Measurements from ENCODE around the gene TMEM255B. TPM values are rescaled to one million over a fixed set of nuclear protein-coding genes. Genes with fewer than 3 reads are reported as not detected.

Gene TMEM255B
- total RNA-seq, 1 donor from 2014 or later = 2.2 TPM

GRCh38 chr13:113843864-113844556 is 85.0 kb downstream of the TMEM255B start:
- Mint-ChIP-seq H3K27me3 (ENCODE audit: low read depth) (peaks cover 5% of the 10 kb centered on the region), H3K4me3 (ENCODE audit: low read depth) (no peak overlapping the region), H3K4me1 (ENCODE audit: low read depth) (peaks cover 19% of the 10 kb centered on the region), H3K36me3 (ENCODE audit: low read depth) (no peaks in the 10 kb centered on the region), H3K27ac (no peak overlapping the region), H3K9me3 (peaks cover 11% of the 10 kb centered on the region)
- intact Hi-C loops (cut with micrococcal nuclease) = no loop called here
- DNase-seq (ENCODE audit: low spot score) = no peak

GRCh38 chr13:113845055-113845454 is 86.0 kb downstream of the TMEM255B start:
- no peak overlapping the region for H3K4me3 Mint-ChIP-seq (ENCODE audit: low read depth)
- H3K4me1 Mint-ChIP-seq (ENCODE audit: low read depth) = peaks cover 19% of the 10 kb centered on the region

GRCh38 chr13:113845723-113846635 is 87.0 kb downstream of the TMEM255B start:
- Mint-ChIP-seq H3K4me1 (ENCODE audit: low read depth) (peaks cover 19% of the 10 kb centered on the region), H3K4me3 (ENCODE audit: low read depth) (no peak overlapping the region), H3K36me3 (ENCODE audit: low read depth) (no peaks in the 10 kb centered on the region), H3K27me3 (ENCODE audit: low read depth) (peaks cover 6% of the 10 kb centered on the region), H3K27ac (no peak overlapping the region), H3K9me3 (peaks cover 11% of the 10 kb centered on the region)
- no peak for DNase-seq (ENCODE audit: low spot score)
- intact Hi-C loops (cut with micrococcal nuclease) = no loop called here

More at GRCh38 chr13:113845055-113845454, 86.0 kb downstream of the TMEM255B start:
- Mint-ChIP-seq H3K36me3 (ENCODE audit: low read depth) (no peaks in the 10 kb centered on the region), H3K27me3 (ENCODE audit: low read depth) (peaks cover 6% of the 10 kb centered on the region), H3K27ac (no peak overlapping the region), H3K9me3 (peaks cover 11% of the 10 kb centered on the region)
- intact Hi-C loops (cut with micrococcal nuclease) = no loop called here
- no peak for DNase-seq (ENCODE audit: low spot score)

GRCh38 chr13:113846636-113847318 is 87.8 kb downstream of the TMEM255B start:
- no peak overlapping the region for H3K27ac Mint-ChIP-seq
- intact Hi-C loops (cut with micrococcal nuclease) = no loop called here
- no peak overlapping the region for H3K4me3 Mint-ChIP-seq (ENCODE audit: low read depth)
- H3K4me1 Mint-ChIP-seq (ENCODE audit: low read depth) = peaks cover 17% of the 10 kb centered on the region
- DNase-seq (ENCODE audit: low spot score) = no peak
- H3K9me3 Mint-ChIP-seq = peaks cover 4% of the 10 kb centered on the region
- H3K27me3 Mint-ChIP-seq (ENCODE audit: low read depth) = peaks cover 6% of the 10 kb centered on the region
- H3K36me3 Mint-ChIP-seq (ENCODE audit: low read depth) = no peaks in the 10 kb centered on the region

GRCh38 chr13:113848020-113848419 is 89.0 kb downstream of the TMEM255B start:
- no peak overlapping the region for H3K4me3 Mint-ChIP-seq (ENCODE audit: low read depth)
- H3K9me3 Mint-ChIP-seq = no peaks in the 10 kb centered on the region
- intact Hi-C loops (cut with micrococcal nuclease) = no loop called here
- peaks cover 6% of the 10 kb centered on the region for H3K27me3 Mint-ChIP-seq (ENCODE audit: low read depth)
- no peak for DNase-seq (ENCODE audit: low spot score)
- no peaks in the 10 kb centered on the region for H3K36me3 Mint-ChIP-seq (ENCODE audit: low read depth)
- no peak overlapping the region for H3K27ac Mint-ChIP-seq
- peaks cover 14% of the 10 kb centered on the region for H3K4me1 Mint-ChIP-seq (ENCODE audit: low read depth)

GRCh38 chr13:113848431-113849260 is 89.6 kb downstream of the TMEM255B start:
- intact Hi-C loops (cut with micrococcal nuclease) = no loop called here
- H3K4me1 Mint-ChIP-seq (ENCODE audit: low read depth) = peaks cover 14% of the 10 kb centered on the region
- DNase-seq (ENCODE audit: low spot score) = no peak

GRCh38 chr13:113849546-113849945 is 90.5 kb downstream of the TMEM255B start:
- Mint-ChIP-seq H3K27me3 (ENCODE audit: low read depth) (peaks cover 12% of the 10 kb centered on the region), H3K9me3 (no peaks in the 10 kb centered on the region), H3K27ac (no peak overlapping the region), H3K4me1 (ENCODE audit: low read depth) (peaks cover 13% of the 10 kb centered on the region), H3K4me3 (ENCODE audit: low read depth) (no peak overlapping the region), H3K36me3 (ENCODE audit: low read depth) (no peaks in the 10 kb centered on the region)
- no peak for DNase-seq (ENCODE audit: low spot score)
- intact Hi-C loops (cut with micrococcal nuclease) = no loop called here

More at GRCh38 chr13:113848431-113849260, 89.6 kb downstream of the TMEM255B start:
- H3K36me3 Mint-ChIP-seq (ENCODE audit: low read depth) = no peaks in the 10 kb centered on the region
- no peak overlapping the region for H3K4me3 Mint-ChIP-seq (ENCODE audit: low read depth)
- peaks cover 7% of the 10 kb centered on the region for H3K27me3 Mint-ChIP-seq (ENCODE audit: low read depth)
- no peak overlapping the region for H3K27ac Mint-ChIP-seq
- no peaks in the 10 kb centered on the region for H3K9me3 Mint-ChIP-seq

GRCh38 chr13:113849981-113850721 is 91.1 kb downstream of the TMEM255B start:
- Mint-ChIP-seq H3K4me3 (ENCODE audit: low read depth) (no peak overlapping the region), H3K9me3 (no peaks in the 10 kb centered on the region), H3K27me3 (ENCODE audit: low read depth) (peaks cover 14% of the 10 kb centered on the region), H3K27ac (no peak overlapping the region), H3K4me1 (ENCODE audit: low read depth) (peaks cover 16% of the 10 kb centered on the region), H3K36me3 (ENCODE audit: low read depth) (no peaks in the 10 kb centered on the region)
- no peak for DNase-seq (ENCODE audit: low spot score)
- intact Hi-C loops (cut with micrococcal nuclease) = no loop called here

GRCh38 chr13:113850722-113851479 is 91.9 kb downstream of the TMEM255B start:
- peaks cover 9% of the 10 kb centered on the region for H3K4me1 Mint-ChIP-seq (ENCODE audit: low read depth)
- H3K36me3 Mint-ChIP-seq (ENCODE audit: low read depth) = no peaks in the 10 kb centered on the region
- no peak overlapping the region for H3K4me3 Mint-ChIP-seq (ENCODE audit: low read depth)
- H3K9me3 Mint-ChIP-seq = no peaks in the 10 kb centered on the region
- DNase-seq (ENCODE audit: low spot score) = no peak
- H3K27me3 Mint-ChIP-seq (ENCODE audit: low read depth) = peaks cover 11% of the 10 kb centered on the region
- H3K27ac Mint-ChIP-seq = no peak overlapping the region
- intact Hi-C loops (cut with micrococcal nuclease) = no loop called here

- no peak overlapping the region for H3K4me3 Mint-ChIP-seq (ENCODE audit: low read depth)
- H3K27ac Mint-ChIP-seq = no peak overlapping the region
- intact Hi-C loops (cut with micrococcal nuclease) = no loop called here
- H3K9me3 Mint-ChIP-seq = no peaks in the 10 kb centered on the region
- H3K36me3 Mint-ChIP-seq (ENCODE audit: low read depth) = no peaks in the 10 kb centered on the region
- peaks cover 11% of the 10 kb centered on the region for H3K27me3 Mint-ChIP-seq (ENCODE audit: low read depth)
- no peak for DNase-seq (ENCODE audit: low spot score)
- H3K4me1 Mint-ChIP-seq (ENCODE audit: low read depth) = peaks cover 6% of the 10 kb centered on the region
These were observed 92.4 kb downstream of the TMEM255B start for GRCh38 chr13:113851480-113851803.

- H3K9me3 Mint-ChIP-seq = no peaks in the 10 kb centered on the region
- H3K27me3 Mint-ChIP-seq (ENCODE audit: low read depth) = peaks cover 11% of the 10 kb centered on the region
- intact Hi-C loops (cut with micrococcal nuclease) = no loop called here
- peaks cover 4% of the 10 kb centered on the region for H3K4me1 Mint-ChIP-seq (ENCODE audit: low read depth)
- H3K27ac Mint-ChIP-seq = no peak overlapping the region
- no peak for DNase-seq (ENCODE audit: low spot score)
- H3K4me3 Mint-ChIP-seq (ENCODE audit: low read depth) = no peak overlapping the region
- no peaks in the 10 kb centered on the region for H3K36me3 Mint-ChIP-seq (ENCODE audit: low read depth)
These were observed 93.0 kb downstream of the TMEM255B start for GRCh38 chr13:113851826-113852535.
